Globus pallidus (tissue), 1 donor: Measurements from ENCODE around the gene CCL26.
"Not testable (repeated sequence)": the region's sequence is repeated elsewhere in the genome, so short reads cannot be mapped to it uniquely, and the experiment has no call there.

Experiments
- DNase-seq: peaks from one replicate; pipeline ENCODE4 v3.0.0-alpha.2; 2015; ENCODE audit warnings: low spot score

Gene CCL26

GRCh38 chr7:75792567-75792966, 20.6 kb upstream of the CCL26 start:
- not testable (repeated sequence) for DNase-seq

DNA sequence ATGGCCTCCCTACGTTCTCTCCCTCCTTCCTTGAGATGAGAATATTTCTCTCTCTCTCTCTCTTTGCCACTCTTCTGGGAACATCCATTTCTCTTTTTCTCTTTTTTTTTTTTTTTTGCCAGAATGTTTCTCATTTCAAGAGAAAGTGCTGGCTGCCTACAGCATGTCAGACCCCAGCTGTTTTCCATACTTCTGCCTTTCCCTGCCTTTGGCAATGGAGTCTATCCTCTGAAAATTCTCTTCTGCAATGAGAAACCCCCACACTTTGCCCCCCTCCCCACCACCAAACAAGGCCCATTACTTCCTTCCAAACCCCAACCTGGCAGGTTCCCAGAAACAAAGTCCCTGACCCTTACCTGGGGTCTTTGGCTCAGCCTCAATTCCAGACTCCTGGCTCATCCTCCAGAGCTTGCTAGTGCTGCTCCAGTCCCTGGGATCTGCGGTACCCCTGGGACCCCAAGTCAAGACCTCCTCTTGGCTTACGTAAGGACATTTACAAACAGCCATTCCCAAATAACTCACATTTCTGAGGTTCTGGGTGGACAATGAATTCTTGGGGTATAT, 17.4 kb upstream of the CCL26 start:
- DNase-seq, result no peak

GRCh38 chr7:75788154-75788847, 16.3 kb upstream of the CCL26 start:
- not testable (repeated sequence) for DNase-seq

GRCh38 chr7:75783058-75783457, 11.0 kb upstream of the CCL26 start:
- not testable (repeated sequence) for DNase-seq

GRCh38 chr7:75780647-75781273, 8.7 kb upstream of the CCL26 start:
- not testable (repeated sequence) for DNase-seq

- DNase-seq, result not testable (repeated sequence)
Measured at GRCh38 chr7:75779516-75779915, 7.5 kb upstream of the CCL26 start.

GRCh38 chr7:75779035-75779434, 7.0 kb upstream of the CCL26 start:
- DNase-seq, result not testable (repeated sequence)

DNA sequence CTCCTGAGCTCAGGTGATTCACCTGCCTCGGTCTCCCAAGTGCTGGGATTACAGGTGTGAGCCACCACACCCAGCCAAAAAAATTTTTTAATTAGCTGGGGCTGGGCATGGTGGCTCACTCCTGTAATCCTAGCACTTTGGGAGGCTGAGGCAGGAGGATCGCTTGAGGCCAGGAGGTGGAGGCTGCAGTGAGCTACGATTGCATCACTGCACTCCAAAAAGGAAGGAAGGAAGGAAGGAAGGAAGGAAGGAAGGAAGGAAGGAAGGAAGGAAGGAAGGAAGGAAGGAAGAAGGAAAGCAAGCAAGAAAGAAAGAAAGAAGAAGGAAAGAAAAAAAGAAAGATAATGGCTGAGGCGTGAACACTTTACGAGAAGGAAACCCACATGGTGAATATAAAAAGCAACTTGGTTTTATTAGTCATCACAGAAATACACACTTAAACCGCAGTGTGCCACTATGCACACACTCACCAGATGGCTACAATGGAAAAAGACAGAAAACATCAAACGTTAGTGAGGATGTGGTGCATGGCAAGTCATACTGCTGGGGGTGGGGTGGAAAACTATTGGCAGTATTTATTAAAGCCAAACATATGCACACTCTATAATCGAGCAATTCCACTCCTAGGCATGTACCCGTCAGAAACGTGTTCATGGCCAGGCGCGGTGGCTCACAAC, 4.4 kb upstream of the CCL26 start:
- DNase-seq, result no peak

- not testable (repeated sequence) for DNase-seq
Measured at GRCh38 chr7:75773958-75774357, 1.9 kb upstream of the CCL26 start.

DNA sequence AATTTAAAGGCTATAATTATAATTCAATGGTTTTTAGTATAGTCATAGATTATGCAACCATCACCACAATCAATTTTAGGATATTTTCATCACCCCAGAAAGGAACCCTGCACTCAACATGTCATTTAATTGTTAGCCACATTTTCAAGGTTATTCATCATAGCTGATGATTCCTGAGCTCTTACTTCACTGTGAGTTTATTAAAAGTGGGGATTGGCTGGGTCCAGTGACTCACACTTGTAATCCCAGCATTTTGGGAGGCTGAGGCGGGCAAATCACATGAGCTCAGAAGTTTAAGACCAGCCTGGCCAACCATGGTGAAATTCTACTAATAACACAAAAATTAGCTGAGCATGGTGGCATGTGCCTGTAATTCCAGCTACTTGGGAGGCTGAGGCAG, 787 bp downstream of the CCL26 start:
- DNase-seq, result no peak

GRCh38 chr7:75762350-75762917, 9.6 kb downstream of the CCL26 start:
- DNase-seq, result peak; percentile 72

DNA sequence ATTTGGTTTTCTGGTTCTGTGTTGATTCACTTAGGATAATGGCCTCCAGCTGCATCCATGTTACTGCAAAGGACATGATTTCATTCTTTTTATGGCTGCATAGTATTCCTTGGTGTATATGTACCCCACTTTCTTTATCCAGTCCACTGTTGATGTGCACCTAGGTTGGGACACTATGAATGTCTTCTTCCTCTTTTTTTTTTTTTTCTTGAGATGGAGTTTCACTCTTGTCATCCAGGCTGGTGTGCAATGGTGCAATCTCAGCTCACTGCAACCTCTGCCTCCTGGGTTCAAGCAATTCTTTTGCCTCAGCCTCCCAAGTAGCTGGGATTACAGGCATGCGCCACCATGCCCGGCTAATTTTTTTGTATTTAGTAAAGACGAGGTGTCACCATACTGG, 10.2 kb downstream of the CCL26 start:
- DNase-seq, result not testable (repeated sequence)

DNA sequence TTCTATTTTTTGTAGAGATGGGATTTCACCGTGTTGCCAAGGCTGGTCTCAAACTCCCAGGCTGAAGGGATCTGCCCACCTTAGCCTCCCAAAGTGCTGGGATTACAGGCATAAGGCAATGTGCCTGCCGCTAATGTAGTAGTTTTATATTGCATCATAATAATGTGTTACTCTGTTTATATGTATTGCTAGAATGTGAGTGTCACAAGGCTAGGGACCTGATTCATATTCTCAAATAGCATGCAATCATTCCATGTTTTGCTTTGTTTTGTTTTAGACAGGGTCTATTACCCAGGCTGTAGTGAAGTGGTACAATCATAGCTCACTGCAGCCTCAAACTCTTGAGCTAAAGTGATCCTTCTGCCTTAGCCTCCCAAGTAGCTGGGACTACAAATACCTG, 13.5 kb downstream of the CCL26 start:
- DNase-seq, result no peak

DNA sequence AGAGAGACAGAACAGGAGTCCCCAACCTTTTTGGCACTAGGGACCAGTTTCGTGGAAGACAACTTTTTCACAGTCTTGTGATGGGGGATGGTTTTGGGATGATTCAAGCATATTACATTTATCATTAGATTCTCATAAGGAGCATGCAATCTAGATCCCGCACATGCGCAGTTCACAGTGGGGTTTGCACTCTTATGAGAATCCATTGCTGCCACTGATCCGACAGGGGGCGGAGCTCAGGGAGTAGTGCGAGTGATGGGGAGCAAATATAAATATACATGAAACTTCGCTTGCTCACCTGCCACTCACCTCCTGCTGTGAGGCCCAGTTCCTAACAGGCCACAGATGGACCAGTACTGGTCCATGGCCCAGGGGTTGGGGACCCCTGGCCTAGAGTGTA, 14.2 kb downstream of the CCL26 start:
- DNase-seq, result no peak

GRCh38 chr7:75756991-75757676, 14.9 kb downstream of the CCL26 start:
- no peak for DNase-seq

GRCh38 chr7:75756206-75756990, 15.6 kb downstream of the CCL26 start:
- no peak for DNase-seq

DNA sequence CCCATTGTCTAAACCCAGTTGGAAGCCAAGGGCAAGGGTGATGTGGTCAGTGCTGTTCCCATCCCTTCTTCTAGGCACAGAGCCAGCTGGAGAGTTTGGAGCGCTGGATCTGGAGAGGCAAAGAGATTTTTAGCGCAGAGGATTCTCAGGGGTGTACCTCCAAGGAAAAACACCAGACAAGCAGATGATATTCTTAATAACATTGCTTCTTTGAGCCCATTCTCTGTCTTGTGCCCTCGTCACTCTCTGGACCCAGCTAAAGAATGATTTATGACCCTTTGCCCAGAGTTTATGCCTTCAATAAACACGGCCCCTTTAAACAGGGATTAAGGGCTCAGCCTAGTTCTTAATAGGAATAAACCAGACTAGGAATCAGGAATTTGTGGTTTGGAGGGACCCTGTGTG, 28.6 kb downstream of the CCL26 start:
- DNase-seq, result no peak

- peak; percentile 40 for DNase-seq
Measured at GRCh38 chr7:75740846-75741497, 31.0 kb downstream of the CCL26 start.

DNA sequence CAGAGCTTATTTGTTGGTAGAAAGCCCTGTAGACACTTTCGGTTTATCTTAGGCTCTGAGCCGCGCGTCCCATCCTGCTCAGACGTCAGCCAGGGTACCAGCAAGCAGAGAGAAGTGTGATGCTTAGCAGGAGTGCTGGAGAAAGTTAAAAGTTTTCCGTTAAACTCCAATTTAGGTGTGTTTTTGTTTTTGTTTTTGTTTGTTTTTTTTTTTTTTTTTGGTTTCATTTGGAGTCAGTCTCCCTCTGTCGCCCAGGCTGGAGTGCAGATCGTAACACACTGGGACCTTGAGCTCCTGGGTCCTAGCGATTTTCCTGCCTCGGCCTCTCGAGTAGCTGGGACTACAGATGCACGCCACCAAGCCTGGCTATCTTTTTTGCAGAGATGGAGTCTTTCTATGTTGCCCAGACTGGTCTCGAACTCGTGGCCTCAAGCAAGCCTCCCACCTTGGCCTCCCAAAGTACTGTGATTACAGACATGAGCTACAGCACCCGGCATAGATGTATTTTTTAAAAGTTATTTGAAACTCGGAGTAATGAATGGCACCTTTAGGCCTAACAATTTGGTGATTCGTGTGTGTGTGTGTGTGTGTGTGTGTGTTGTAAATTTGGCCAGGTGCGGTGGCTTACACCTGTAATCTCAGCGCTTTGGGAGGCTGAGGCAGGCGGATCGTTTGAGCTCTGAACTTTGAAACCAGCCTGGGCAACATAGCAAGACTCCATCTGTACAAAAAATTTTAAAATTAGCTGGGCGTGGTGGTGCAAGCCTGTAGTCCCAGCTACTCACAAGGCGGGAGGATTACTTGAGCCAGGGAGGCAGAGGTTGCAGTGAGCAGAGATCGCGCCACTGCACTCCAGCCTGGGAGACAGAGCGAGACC, 32.0 kb downstream of the CCL26 start:
- no peak for DNase-seq
